Activated B cell treated with CpG ODN at 0.5 μM for 24 hours (primary cell): Measurements from ENCODE around the gene ITPKB. TPM values are rescaled to one million over a fixed set of nuclear protein-coding genes. Genes with fewer than 3 reads are reported as not detected.

Experiments used
- ATAC-seq: fragments of 200-7000 bp; cut with Tn5 transposase; one replicate; pipeline ENCODE4 v1.10.0; 2021; ENCODE audit warnings: low read depth, mild to moderate bottlenecking, moderate library complexity
- CTCF ChIA-PET: fragments of 350-600 bp; sonication (Branson Sonifier 250); formaldehyde crosslinking; loops from one replicate; lab custom pipeline; 2021; ENCODE audit warnings: antibody characterized with exemption; lab: Charles Lee
- POLR2A ChIA-PET: fragments of 350-600 bp; sonication (Branson Sonifier 250); formaldehyde crosslinking; loops from one replicate; lab custom pipeline; 2021; ENCODE audit warnings: antibody characterized with exemption; lab: Charles Lee
- DNase-seq: peaks from one replicate; pipeline ENCODE4 v3.0.0; 2022
- H3K27ac Mint-ChIP-seq: one replicate; pipeline ENCODE4 v1.8.0; 2020; ENCODE audit warnings: mixed read lengths
- H3K27me3 Mint-ChIP-seq: one replicate; pipeline ENCODE4 v1.8.0; 2021; ENCODE audit warnings: mixed read lengths
- H3K36me3 Mint-ChIP-seq: one replicate; pipeline ENCODE4 v1.8.0; 2021; ENCODE audit warnings: low read depth, mixed read lengths
- H3K4me1 Mint-ChIP-seq: one replicate; pipeline ENCODE4 v1.8.0; 2021; ENCODE audit warnings: mixed read lengths
- H3K4me3 Mint-ChIP-seq: one replicate; pipeline ENCODE4 v1.8.0; 2020; ENCODE audit warnings: mild to moderate bottlenecking, mixed read lengths
- H3K9me3 Mint-ChIP-seq: one replicate; pipeline ENCODE4 v1.8.0; 2020; ENCODE audit warnings: mixed read lengths
- intact Hi-C: fragments of 100-400 bp; cut with micrococcal nuclease; formaldehyde crosslinking; loops from one replicate; pipeline ENCODE4 v1.15.1; 2024
- total RNA-seq: library from RNA; stranded (reverse); gene quantifications from 2 replicates; pipeline ENCODE4 v1.2.3, GENCODE V29; 2022
- TF ChIP-seq, protein P1 (sequence below): fragments of 200-600 bp; IDR thresholded peaks from one replicate; pipeline ENCODE4 v1.8.0; 2022; ENCODE audit warnings: antibody characterized with exemption, mild to moderate bottlenecking

The ITPKB gene
- total RNA-seq, 1 donor from 2014 or later: 97.3 TPM

DNA sequence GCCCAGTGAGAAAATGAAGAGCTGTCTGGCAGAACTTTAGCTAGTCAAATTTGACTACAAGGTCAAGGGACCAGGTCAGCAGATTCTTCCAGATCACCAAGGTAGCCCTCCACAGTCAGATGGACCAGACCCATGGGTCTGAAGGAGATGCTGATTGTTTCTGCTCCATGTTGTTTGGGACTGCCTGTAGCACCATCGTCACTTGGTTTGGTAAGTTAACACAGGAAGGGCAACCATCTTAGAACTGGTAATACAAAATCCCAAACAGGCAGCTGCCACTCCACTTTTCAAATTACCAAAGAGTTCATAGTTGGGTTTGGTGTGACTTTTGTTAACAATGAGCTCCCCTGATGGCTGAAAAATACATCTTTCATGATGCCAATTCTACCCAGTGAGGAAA is 9.0 kb downstream of the ITPKB start:
- Mint-ChIP-seq H3K4me1 (peaks cover 98% of the 10 kb centered on the region), H3K27me3 (no peaks in the 10 kb centered on the region), H3K9me3 (no peaks in the 10 kb centered on the region), H3K36me3 (peaks cover 89% of the 10 kb centered on the region), H3K4me3 (peak overlapping the region; percentile 29), H3K27ac (peak overlapping the region; percentile 84)
- ATAC-seq: no peak
- ChIA-PET CTCF (interaction anchor here (1.1 to 2.0 kb wide), 2 partner anchors 18 to 86 kb away, joined by 4 to 5 read pairs; no protein-coding TSS in a partner anchor), POLR2A (interaction anchor here (0.6 to 2.2 kb wide), 7 partner anchors 9 to 89 kb away, joined by 3 to 7 read pairs (median 4); no protein-coding TSS in a partner anchor)
- no peak for DNase-seq
- TF ChIP-seq, protein P1, sequence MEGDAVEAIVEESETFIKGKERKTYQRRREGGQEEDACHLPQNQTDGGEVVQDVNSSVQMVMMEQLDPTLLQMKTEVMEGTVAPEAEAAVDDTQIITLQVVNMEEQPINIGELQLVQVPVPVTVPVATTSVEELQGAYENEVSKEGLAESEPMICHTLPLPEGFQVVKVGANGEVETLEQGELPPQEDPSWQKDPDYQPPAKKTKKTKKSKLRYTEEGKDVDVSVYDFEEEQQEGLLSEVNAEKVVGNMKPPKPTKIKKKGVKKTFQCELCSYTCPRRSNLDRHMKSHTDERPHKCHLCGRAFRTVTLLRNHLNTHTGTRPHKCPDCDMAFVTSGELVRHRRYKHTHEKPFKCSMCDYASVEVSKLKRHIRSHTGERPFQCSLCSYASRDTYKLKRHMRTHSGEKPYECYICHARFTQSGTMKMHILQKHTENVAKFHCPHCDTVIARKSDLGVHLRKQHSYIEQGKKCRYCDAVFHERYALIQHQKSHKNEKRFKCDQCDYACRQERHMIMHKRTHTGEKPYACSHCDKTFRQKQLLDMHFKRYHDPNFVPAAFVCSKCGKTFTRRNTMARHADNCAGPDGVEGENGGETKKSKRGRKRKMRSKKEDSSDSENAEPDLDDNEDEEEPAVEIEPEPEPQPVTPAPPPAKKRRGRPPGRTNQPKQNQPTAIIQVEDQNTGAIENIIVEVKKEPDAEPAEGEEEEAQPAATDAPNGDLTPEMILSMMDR: no peak
- intact Hi-C loops: loop anchor here (5.0 to 10.0 kb wide), 2 partner anchors 185 to 323 kb away; partner anchors contain the start of genes PARP1 and STUM

DNA sequence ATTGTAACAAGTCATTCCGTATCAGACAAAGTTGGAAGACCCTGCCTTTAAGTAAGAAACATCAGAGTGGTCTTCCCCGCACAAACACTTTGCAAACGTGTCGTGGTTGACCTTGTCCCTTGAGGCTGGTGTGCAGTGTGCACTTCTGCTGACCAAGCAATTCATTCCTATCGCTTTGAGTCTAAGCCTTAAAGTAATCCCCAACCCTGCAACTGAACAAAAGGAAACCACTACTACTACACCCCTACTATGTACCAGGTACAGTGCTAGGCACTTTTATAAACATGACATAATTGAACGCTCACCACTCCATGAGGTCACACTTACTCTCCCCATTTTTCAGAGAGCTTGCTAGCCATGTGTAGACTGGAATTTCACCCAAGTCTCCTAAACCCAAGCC is 10.6 kb downstream of the ITPKB start:
- peak overlapping the region; percentile 84 for H3K27ac Mint-ChIP-seq
- intact Hi-C loops: no loop called here
- H3K4me3 Mint-ChIP-seq: peak overlapping the region; percentile 19
- CTCF ChIA-PET: no interaction called here
- H3K36me3 Mint-ChIP-seq: peaks cover 83% of the 10 kb centered on the region
- DNase-seq (no peak), ATAC-seq (no peak)
- H3K4me1 Mint-ChIP-seq: peaks cover 96% of the 10 kb centered on the region
- TF ChIP-seq, protein P1: no peak
- no peaks in the 10 kb centered on the region for H3K9me3 Mint-ChIP-seq
- H3K27me3 Mint-ChIP-seq: no peaks in the 10 kb centered on the region
- POLR2A ChIA-PET: interaction anchor here (1.3 to 2.2 kb wide), 2 partner anchors 31 to 95 kb away, joined by 4 to 7 read pairs; no protein-coding TSS in a partner anchor

DNA sequence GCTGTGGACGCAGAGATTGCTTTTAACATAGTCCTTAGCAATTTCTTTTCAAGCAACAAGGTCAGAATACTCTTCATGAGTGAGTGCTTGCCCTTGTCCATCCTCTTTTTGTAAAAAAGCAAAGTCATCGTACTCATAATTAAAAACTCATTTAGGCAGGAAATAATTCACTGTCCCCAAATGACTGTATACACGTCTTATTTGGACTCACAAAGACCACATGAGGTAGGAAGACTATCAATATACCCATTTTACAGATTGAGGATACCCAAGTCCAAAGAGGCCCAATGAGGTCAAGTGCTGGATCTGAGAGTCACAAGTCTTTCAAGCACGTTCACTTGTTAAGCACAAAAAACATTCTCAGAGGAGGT is 13.2 kb downstream of the ITPKB start:
- TF ChIP-seq, protein P1: no peak
- no peaks in the 10 kb centered on the region for H3K9me3 Mint-ChIP-seq
- peaks cover 89% of the 10 kb centered on the region for H3K4me1 Mint-ChIP-seq
- H3K36me3 Mint-ChIP-seq: peaks cover 77% of the 10 kb centered on the region
- DNase-seq (no peak), ATAC-seq (no peak)
- no peaks in the 10 kb centered on the region for H3K27me3 Mint-ChIP-seq
- H3K27ac Mint-ChIP-seq: peak overlapping the region; percentile 84
- peak overlapping the region; percentile 15 for H3K4me3 Mint-ChIP-seq
- intact Hi-C loops: no loop called here
- ChIA-PET CTCF (no interaction called here), POLR2A (no interaction called here)

DNA sequence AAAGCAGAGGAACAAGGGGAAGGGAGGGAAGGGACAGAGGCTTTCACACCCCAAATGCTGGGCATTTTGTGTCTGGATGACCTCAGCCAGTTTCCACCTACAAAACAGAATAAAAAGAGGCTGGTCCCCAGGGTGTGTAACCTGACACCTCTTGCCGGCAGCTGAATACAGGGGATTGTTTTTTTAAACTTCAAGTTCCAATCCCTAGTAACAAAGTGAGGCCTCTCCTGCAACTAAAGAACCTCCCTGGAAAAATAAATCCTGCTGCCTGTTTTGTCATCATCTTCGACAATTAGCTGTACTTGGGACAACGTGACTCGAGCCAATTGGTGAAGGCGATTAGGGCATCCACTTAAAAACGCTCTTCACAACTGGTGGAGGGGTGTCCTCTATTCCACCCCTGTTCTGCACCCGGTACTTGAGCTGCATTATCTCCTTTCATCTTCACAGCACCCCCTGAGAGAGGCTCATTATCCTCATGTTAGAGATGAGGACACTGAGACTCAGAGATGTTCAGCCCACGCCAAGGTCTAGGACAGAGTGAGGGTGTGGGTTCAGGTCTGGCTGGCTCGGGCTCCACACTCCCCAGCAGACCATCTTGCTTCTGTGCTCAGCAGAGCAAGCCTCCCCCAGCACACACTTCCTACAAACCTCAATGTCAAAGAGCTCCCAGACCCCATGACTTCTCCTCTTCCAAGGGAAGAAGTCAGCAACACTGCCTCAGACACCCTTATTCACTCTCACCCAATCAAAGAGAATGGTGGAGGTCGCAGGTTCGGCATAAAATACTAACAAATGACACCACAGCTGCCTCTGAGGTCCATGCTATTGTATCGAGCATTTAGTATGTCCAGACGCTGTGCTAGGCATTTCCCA is 15.2 kb downstream of the ITPKB start:
- intact Hi-C loops: loop anchor here (1.0 kb wide), 1 partner anchor 10 kb away; no protein-coding TSS in a partner anchor
- Mint-ChIP-seq H3K4me3 (peak overlapping the region; percentile 46), H3K9me3 (no peaks in the 10 kb centered on the region), H3K27ac (peak overlapping the region; percentile 79), H3K27me3 (no peaks in the 10 kb centered on the region), H3K36me3 (peaks cover 72% of the 10 kb centered on the region), H3K4me1 (peaks cover 79% of the 10 kb centered on the region)
- TF ChIP-seq, protein P1: no peak
- DNase-seq (no peak), ATAC-seq (no peak)
- ChIA-PET POLR2A (interaction anchor here (0.6 to 1.2 kb wide), 2 partner anchors 12 to 176 kb away, joined by 4 to 5 read pairs; no protein-coding TSS in a partner anchor), CTCF (interaction anchor here (1.0 kb wide), 1 partner anchor 104 kb away, joined by 3 read pairs; no protein-coding TSS in a partner anchor)
